GM12878 (cell line): ENCODE data around the gene SLC2A4. TPM values are rescaled to one million over a fixed set of nuclear protein-coding genes. Genes with fewer than 3 reads are reported as not detected.

Experiments
- ATF3 ChIP-seq: IDR thresholded peaks from 2 replicates; pipeline ENCODE4 v1.6.1; 2011; ENCODE audit warnings: low read depth, mild to moderate bottlenecking, low read length, moderate library complexity, borderline replicate concordance; ENCODE audit errors: extremely low read depth
- BCL3 ChIP-seq: IDR thresholded peaks from 2 replicates; pipeline ENCODE4 v1.6.1; 2011; ENCODE audit warnings: borderline replicate concordance, low read depth, mild to moderate bottlenecking, moderate library complexity, low read length; ENCODE audit not compliant: insufficient read depth, poor library complexity, severe bottlenecking
- BRCA1 ChIP-seq: IDR thresholded peaks from 2 replicates; pipeline ENCODE4 v1.6.1; 2011; ENCODE audit warnings: low read depth, low read length, improper control_type of control experiment
- CBFB ChIP-seq: IDR thresholded peaks from 2 replicates; pipeline ENCODE4 v1.6.1; 2016; ENCODE audit warnings: antibody characterized with exemption, low read depth
- CBX5 ChIP-seq: sonication (generic); IDR thresholded peaks from 2 replicates; pipeline ENCODE4 v1.6.1; 2016; ENCODE audit warnings: low read depth, moderate library complexity, mild to moderate bottlenecking, inconsistent platforms
- DPF2 ChIP-seq: fragments of 450-650 bp; IDR thresholded peaks from 2 replicates; pipeline ENCODE4 v1.6.1; 2017; ENCODE audit warnings: mild to moderate bottlenecking
- ELK1 ChIP-seq: IDR thresholded peaks from 2 replicates; pipeline ENCODE4 v1.6.1; 2012; ENCODE audit warnings: low read depth, low read length, improper control_type of control experiment
- HDAC2 ChIP-seq: fragments of 200-600 bp; sonication (generic); IDR thresholded peaks from 2 replicates; pipeline ENCODE4 v1.6.1; 2017
- JUND ChIP-seq: IDR thresholded peaks from 2 replicates; pipeline ENCODE4 v1.6.1; 2012; ENCODE audit warnings: low read depth, mild to moderate bottlenecking, low read length, improper control_type of control experiment, moderate library complexity
- KDM1A ChIP-seq: fragments of 200-600 bp; sonication (generic); IDR thresholded peaks from 2 replicates; pipeline ENCODE4 v1.6.1; 2016; ENCODE audit warnings: borderline replicate concordance
- MTA2 ChIP-seq: fragments of 450-650 bp; IDR thresholded peaks from 2 replicates; pipeline ENCODE4 v1.6.1; 2016; ENCODE audit warnings: low read depth, mild to moderate bottlenecking, moderate library complexity
- MXI1 ChIP-seq: fragments of 150-350 bp; IDR thresholded peaks from 2 replicates; pipeline ENCODE4 v1.6.1; 2011; ENCODE audit warnings: low read depth, mild to moderate bottlenecking, inconsistent platforms, low read length, improper control_type of control experiment
- NR2F1 ChIP-seq: fragments of 450-650 bp; conservative IDR thresholded peaks from 2 replicates; pipeline ENCODE4 v1.6.1; 2017; ENCODE audit warnings: mild to moderate bottlenecking
- PAX5 ChIP-seq: IDR thresholded peaks from 2 replicates; pipeline ENCODE4 v1.6.1; 2011; ENCODE audit warnings: low read depth, low read length, borderline replicate concordance
- POLR2A ChIP-seq: IDR thresholded peaks from 2 replicates; pipeline ENCODE4 v1.6.1; 2011; ENCODE audit warnings: low read depth, mild to moderate bottlenecking, low read length
- POU2F2 ChIP-seq: IDR thresholded peaks from 3 replicates; pipeline ENCODE4 v1.6.1; 2011; ENCODE audit warnings: low read depth, mild to moderate bottlenecking, low read length, borderline replicate concordance
- RAD21 ChIP-seq: IDR thresholded peaks from 2 replicates; pipeline ENCODE4 v1.6.1; 2011; ENCODE audit warnings: mild to moderate bottlenecking, low read depth, low read length, moderate library complexity; ENCODE audit not compliant: insufficient read depth
- RUNX3 ChIP-seq: IDR thresholded peaks from 2 replicates; pipeline ENCODE4 v1.6.1; 2012; ENCODE audit warnings: low read length, inconsistent platforms
- SIN3A ChIP-seq: IDR thresholded peaks from 2 replicates; pipeline ENCODE4 v1.6.1; 2012; ENCODE audit warnings: low read depth, low read length, improper control_type of control experiment
- SMC3 ChIP-seq: IDR thresholded peaks from 2 replicates; pipeline ENCODE4 v1.6.1; 2011; ENCODE audit warnings: low read length, improper control_type of control experiment, borderline replicate concordance
- ZBTB40 ChIP-seq: fragments of 450-650 bp; IDR thresholded peaks from 2 replicates; pipeline ENCODE4 v1.6.1; 2016; ENCODE audit warnings: mild to moderate bottlenecking, moderate library complexity, borderline replicate concordance
- ZNF217 ChIP-seq: fragments of 450-650 bp; IDR thresholded peaks from 2 replicates; pipeline ENCODE4 v1.6.1; 2017; ENCODE audit warnings: antibody characterized with exemption, mild to moderate bottlenecking
- ZNF24 ChIP-seq: fragments of 450-650 bp; IDR thresholded peaks from 2 replicates; pipeline ENCODE4 v1.6.1; 2017; ENCODE audit warnings: antibody characterized with exemption, mild to moderate bottlenecking
- ZNF384 ChIP-seq: IDR thresholded peaks from 2 replicates; pipeline ENCODE4 v1.6.1; 2012; ENCODE audit warnings: low read depth, mild to moderate bottlenecking, low read length, improper control_type of control experiment, borderline replicate concordance
- ZZZ3 ChIP-seq: IDR thresholded peaks from 2 replicates; pipeline ENCODE4 v1.6.1; 2011; ENCODE audit warnings: low read depth; ENCODE audit not compliant: control insufficient read depth, insufficient read length
- polyA plus RNA-seq, 11 experiments: library from polyadenylated mRNA; depleted of rRNA in 4 of 11; unstranded in 6 of 11; stranded (reverse) in 5 of 11; fragments of >200 nt; fragmentation: Nextera tagmentation in 4 of 11; fragmentation: Illumina TruSeq in 1 of 11; extraction: Ambion mirVana in 4 of 11; extraction: Trizol in 1 of 11; gene quantifications; 1 replicate in 1 of 11; 2 replicates in 10 of 11; pipeline versions ENCODE4 v1.2.1 to v1.2.3, GENCODE V29; 2011 to 2016; ENCODE audit warnings: inconsistent platforms in 2 of 11, missing spikeins in 2 of 11, low read depth in 1 of 11
- total RNA-seq, 4 experiments: library from RNA; depleted of rRNA in 3 of 4; stranded (reverse); fragments of >200 nt in 3 of 4; fragmentation: Illumina TruSeq in 1 of 4; extraction: Trizol in 1 of 4; gene quantifications; 2 replicates each; pipeline versions ENCODE4 v1.2.1 to v1.2.3, GENCODE V29; 2013 to 2021

SLC2A4 gene
- total and polyA plus RNA-seq, 10 of the 15 experiments (the other 5 are each of a cell fraction or from before 2014, with no cell fraction given) = 0.03 to 0.23 (median 0.04) TPM; not detected in 4

GRCh38 chr17:7252176-7253043 is 29.1 kb upstream of the SLC2A4 start, which contains the start of gene ELP5 (continued):
- TF ChIP-seq ELK1 (no peak; the same call in 1 of the 2 replicates), POU2F2 (peak; percentile 36; the same call in 1 of the 3 replicates), SIN3A (peak; percentile 86; the same call in 1 of the 2 replicates), JUND (peak; percentile 75; the same call in 1 of the 2 replicates), HDAC2 (no peak), BCL3 (no peak), MTA2 (peak; percentile 42; the same call in 1 of the 2 replicates), ATF3 (peak; percentile 46; the same call in 1 of the 2 replicates), BRCA1 (no peak), RUNX3 (no peak; the same call in none of the 2 replicates), PAX5 (peak; percentile 8; the same call in 1 of the 2 replicates), SMC3 (no peak), CBX5 (no peak), CBFB (peak; percentile 48; the same call in 1 of the 2 replicates), DPF2 (peak; percentile 78), NR2F1 (peak; percentile 85), ZBTB40 (no peak), ZNF384 (no peak), POLR2A (peak; percentile 98), MXI1 (peak; percentile 83; the same call in 1 of the 2 replicates), KDM1A (no peak), RAD21 (no peak), ZZZ3 (no peak), ZNF217 (no peak), ZNF24 (no peak)
